GM19025 (cell line): ENCODE results near the gene MON2.
A peak's percentile ranks its signal among the peaks of the same experiment; 100 is the strongest.

Source experiments
- ATAC-seq: cut with Tn5 transposase; IDR thresholded peaks from one replicate; pipeline ENCODE4 v1.9.1; 2021; ENCODE audit warnings: mild to moderate bottlenecking, low read depth, moderate library complexity; ENCODE audit not compliant: unreplicated experiment

The MON2 gene

DNA sequence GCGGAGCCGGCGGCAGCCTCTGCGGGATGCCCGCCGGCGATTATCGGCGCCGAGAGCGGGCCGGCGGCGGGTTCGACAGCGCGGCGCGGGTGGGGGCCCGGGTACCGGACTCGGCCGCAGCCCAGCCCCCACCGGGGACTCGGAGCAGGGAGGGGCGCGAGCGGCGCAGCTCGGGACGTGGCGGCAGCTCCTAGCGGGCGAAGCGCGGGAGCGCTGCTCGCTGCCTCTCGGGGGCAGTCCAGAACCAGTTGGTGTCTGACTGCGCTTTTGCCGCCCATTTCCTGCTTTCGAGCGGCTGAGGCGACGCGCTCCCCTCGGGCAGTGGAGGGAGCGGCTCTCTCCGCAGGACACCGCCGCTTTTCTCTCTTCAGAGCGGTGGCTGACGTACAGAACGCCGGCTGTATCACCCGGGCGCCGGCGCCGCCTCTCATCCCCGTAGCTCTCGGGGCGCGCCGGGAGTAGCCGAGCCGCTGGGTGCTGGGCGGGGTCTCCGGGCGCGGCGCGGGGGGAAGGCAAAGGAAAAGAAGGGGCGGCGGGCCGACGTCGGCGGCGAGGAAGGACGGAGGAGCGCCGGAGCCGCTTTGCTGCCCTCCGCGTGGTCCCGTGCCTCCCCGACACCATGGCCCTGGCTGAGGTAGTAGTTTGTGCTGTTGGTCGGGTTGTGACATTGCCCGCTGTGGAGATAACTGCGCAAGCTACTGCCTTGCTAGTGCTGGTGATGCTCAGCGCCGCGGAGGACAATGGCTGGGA is 136.6 kb downstream of the MON2 start:
- ATAC-seq, result peak; percentile 66

GRCh38 chr12:62603811-62604098 is 137.1 kb downstream of the MON2 start:
- ATAC-seq, result no peak

- no peak for ATAC-seq
Measured at GRCh38 chr12:62604373-62604772, 137.7 kb downstream of the MON2 start.

DNA sequence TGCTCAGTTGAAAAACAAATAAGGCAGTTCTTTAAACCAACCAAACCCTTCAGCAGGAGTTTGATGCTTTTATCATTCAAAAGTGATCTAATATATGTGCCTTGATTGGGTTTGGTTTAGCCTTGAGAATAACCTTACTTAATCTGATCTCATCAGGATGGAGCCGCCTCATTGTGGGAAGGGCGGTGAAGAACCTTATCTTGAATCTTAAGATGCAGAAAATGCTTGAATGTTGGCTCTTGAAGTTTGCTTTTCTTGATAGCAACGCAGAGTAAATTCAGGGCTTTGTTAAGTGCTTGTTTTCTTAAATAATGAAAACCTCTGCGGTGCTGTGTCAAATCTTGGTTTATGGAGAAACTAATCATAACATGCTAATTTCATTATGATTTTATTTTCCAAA is 138.2 kb downstream of the MON2 start:
- no peak for ATAC-seq

DNA sequence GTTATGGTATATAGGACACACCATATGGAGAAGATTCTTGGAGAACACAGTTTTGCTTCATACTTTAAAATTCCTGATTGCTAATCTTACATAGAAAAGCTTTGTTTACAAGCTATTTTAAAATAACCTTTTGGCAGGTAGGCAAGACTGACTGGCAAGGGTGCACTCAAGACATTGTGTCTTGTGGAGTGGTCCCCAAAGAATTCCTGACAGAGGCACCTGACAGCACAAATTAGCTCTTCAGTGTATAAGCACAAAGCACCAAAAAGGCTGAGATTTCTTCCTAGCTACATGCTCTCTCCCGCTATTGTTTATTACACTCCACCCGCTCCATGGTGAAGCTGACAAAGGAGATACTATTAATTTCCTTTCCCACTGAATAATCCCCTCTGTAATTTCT is 139.4 kb downstream of the MON2 start:
- ATAC-seq, result no peak

DNA sequence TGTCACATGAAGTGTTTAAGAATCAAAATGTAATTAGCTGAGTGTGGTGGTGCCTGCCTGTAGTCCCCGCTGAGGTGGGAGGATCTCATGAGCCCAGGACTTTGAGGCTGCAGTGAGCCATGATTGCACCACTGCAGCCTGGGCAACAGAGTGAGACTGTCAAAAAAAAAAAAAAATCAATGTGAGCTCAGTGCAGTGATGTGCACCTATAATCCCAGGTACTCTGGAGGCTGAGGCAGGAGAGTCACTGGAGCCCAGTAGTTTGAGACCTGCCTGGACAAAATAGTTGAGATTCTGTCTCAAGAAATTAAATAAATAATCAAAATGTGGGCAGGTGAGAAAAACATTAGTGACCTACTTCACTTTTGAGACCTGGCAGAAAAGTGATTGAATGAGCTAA is 140.0 kb downstream of the MON2 start:
- no peak for ATAC-seq

- no peak for ATAC-seq
Measured at GRCh38 chr12:62613081-62613480, 146.5 kb downstream of the MON2 start.

DNA sequence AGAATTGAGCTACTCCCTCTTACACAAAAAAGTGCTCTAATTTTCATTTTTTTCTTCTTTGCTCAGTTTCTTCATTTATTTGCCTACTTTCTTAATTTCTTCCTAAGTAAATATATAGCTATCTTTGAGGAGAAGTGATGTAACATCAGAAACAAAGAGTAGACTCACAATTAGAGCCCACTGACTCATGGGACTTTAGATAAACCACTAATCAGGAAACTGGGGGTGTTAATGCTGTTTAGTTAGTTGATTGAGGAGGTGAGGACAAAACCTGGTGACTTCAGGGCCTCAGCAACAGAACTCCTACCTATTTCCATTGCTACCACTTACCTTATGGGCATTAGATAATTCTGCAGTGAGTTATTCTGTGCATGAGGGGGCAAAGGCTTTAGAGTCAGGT is 151.7 kb downstream of the MON2 start:
- ATAC-seq, result no peak

DNA sequence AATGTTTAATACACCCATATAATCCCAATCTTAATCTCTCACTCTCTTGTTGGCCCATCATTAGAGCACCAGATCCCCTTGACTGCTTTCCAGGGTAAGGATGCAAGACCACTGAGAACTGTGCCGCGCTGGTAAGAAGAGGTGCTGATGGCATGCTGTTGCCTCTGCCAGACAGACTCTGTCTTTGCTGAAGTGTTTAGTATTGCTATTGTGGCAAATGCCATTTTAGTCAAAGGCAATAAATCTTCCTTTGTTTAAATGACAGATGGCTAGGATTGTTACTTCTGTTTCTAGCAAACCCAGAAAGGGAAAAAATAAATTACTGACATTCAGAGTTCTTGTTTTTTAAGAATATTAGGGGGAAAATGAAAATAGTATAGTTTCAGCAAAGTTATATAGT is 152.3 kb downstream of the MON2 start:
- ATAC-seq, result no peak

DNA sequence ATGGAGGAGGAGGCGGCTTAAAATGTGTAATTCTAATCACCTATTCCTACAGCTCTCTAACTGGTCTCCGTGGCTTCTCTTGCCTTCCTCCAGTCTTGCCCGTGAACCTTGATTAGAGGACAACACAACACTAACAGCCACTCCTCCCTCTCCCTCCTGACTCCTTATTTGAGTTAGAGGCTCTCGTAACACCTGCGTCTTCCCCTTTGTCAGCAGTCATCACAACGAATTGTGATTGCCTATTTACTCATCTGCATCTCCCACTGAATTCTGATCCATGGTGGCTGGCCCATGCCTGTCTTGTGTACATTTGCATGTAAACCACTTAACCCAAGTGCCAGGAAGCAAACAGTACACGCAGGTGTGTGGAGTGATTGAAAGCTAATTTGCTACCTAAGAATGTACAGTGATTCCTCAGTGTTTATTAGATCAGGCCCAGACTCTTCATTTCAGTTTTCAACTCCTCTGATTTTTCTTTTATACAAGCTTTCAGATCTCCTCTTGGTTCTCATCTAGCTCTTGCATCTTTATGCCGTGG is 154.5 kb downstream of the MON2 start:
- no peak for ATAC-seq

DNA sequence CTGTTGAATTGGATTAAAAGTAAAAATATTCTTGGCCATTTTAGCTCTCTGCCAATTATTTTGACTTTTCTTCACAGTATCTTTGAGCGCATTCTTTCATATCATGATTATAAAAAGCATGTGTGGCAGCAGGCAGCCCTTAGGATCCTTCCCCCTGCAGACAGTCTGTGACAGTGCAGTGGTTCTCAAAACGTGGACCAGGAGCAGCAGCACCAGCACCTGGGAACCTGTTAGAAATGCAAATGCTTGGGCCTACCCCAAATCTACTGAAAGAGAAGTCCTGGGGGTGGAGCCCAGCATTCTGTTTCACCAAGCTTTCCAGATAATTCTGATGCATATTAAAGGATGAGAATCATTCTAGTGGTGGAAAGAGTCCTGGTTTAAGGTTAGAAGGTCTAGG is 155.6 kb downstream of the MON2 start:
- no peak for ATAC-seq

GRCh38 chr12:62625228-62625627 is 158.6 kb downstream of the MON2 start:
- ATAC-seq, result no peak

GRCh38 chr12:62627181-62627580 is 160.6 kb downstream of the MON2 start:
- ATAC-seq, result no peak

DNA sequence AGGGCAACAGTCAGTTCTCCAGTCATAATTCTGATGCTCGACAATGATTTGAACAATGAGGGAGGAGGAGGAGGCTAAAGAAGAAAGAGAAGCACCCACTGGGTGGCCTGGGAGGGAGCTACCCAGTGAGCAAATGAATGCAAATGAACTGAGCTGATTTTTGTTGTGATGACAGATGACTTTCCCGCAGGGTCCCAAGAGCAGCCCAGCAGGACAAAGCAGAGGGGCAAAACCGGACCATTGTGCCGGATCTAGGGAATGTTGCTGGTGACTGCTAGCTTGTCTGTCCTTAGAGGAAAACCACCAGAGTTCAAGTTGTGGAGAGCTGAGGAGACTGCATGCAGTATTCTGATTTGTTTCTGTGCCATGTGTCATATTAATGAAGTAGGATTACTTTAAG is 162.8 kb downstream of the MON2 start:
- ATAC-seq, result no peak

GRCh38 chr12:62629971-62630739 is 163.5 kb downstream of the MON2 start:
- no peak for ATAC-seq

DNA sequence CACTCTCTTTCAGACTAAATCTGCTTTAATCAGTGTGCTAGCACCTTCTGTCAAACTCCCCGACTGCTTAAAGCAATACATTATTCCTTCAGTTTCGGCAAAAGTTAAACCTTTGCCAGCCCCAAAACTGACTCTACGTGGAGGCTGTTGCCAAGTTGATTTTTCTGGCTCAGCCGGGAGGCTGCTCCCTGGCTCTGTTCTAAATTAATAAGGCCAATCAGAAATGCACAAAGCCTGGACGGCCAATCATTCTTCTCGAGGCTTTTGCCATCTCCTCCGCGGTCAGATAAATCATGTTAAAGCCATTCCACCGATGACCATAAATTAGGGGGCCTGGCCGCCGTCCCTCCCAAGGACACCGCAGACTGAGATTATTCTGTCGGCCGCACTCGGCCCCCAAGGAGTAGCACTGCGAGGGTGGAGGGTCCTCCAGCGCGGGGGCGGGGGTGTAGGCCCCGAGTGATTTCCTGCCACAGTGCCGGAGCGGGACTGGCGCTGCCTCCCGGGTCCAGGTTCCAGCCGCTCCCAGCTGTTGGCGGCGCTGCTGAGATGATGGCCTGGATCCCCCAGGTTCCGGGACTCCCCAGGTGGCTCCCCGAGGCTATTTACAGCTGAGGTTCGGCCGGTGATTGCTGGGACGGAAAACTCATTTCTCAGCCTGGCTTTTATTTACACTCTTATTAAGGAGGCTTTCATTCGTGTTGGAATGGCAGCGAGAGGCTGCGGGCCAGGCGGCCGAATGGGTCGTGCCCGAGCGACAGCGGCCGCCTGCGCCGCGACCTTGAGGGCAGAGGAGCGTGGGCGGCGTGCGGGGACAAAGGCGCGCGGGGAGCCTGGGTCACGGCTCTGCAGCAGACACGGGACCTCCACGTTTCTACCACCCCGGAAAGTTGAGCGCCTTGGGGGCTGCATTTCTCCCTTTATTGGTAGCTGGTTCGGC is 165.1 kb downstream of the MON2 start:
- peak; percentile 64 for ATAC-seq

DNA sequence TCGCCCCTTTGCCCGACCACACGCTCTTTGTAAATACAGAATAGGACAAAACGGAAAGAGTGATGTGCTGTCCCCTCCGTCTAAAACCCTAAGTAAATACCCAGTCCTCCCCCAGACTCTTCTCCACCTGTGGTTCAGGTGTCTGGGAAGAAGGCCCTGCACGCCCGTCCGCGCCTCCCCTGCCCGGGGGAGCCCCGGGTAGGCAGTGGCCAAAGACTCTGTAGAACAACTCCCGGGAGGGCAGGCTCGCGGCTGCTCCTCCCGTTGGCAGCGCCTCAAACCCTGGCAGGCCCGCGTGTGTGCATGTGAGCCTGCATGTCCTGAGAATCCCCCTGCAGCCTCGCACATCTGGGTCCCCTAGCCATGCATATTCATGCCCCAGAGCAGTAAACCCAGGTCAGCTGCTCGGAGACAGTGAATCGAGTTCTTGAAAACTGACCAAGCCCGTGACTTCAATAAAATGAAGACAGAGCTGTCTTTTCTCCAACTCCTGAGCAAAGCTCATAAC is 165.8 kb downstream of the MON2 start:
- peak; percentile 34 for ATAC-seq

GRCh38 chr12:62635649-62636048 is 169.0 kb downstream of the MON2 start:
- no peak for ATAC-seq

DNA sequence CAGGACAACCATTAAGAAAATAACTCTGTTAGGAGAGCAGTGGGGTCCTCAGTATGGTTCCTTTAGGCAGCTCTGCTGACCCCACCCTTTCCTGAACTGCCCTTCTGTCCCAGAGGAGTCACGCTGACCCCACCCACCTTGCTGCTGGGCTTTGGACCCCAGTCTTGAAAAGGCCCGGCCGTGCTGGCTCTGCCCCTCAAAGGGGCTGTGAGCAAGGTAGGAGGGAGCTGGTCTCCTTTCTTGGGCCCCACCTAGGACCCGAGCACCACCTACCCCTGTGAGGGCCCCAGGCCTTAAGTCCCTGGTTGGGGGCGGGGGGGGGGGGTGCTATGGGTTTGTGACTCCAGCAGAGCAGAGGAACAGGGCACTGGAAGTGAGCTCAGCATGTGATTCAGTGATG is 171.1 kb downstream of the MON2 start:
- ATAC-seq, result no peak

GRCh38 chr12:62640910-62641448 is 174.4 kb downstream of the MON2 start:
- peak; percentile 84 for ATAC-seq
